HCT116 (cell line): Measurements from ENCODE around the gene ZDHHC14. TPM values are rescaled to one million over a fixed set of nuclear protein-coding genes. Genes with fewer than 3 reads are reported as not detected.

ENCODE experiments used
- ATAC-seq: fragments of 200-7000 bp; cut with Tn5 transposase; 2 replicates; pipeline ENCODE4 v1.9.1; 2020; ENCODE audit warnings: mild to moderate bottlenecking, moderate library complexity
- BruUV-seq: library from RNA; stranded (reverse); fragments of 400-500 nt; replicated peaks from 2 replicates; lab custom pipeline; 2021; lab: Mats Ljungman, UMichigan
- CTCF ChIA-PET: fragments of 300-600 bp; sonication (Branson Sonifier 250); formaldehyde crosslinking; loops from one replicate; lab custom pipeline; 2021; ENCODE audit warnings: antibody characterized with exemption; lab: Charles Lee
- POLR2A ChIA-PET: fragments of 300-600, 350-600 bp; sonication (Branson Sonifier 250); formaldehyde crosslinking; loops from one replicate; lab custom pipeline; 2021; ENCODE audit warnings: antibody characterized with exemption; lab: Charles Lee
- RAD21 ChIA-PET, 2 experiments: fragments of 300-600 bp; sonication (Branson Sonifier 250); formaldehyde crosslinking; loops; one replicate each; lab custom pipeline; 2023; ENCODE audit warnings: low total read pairs in 2 of 2; ENCODE audit not compliant: uncharacterized antibody in 2 of 2, unreplicated experiment in 2 of 2, low non-redundant PET in 1 of 2; lab: Charles Lee
- DNase-seq: peaks from one replicate; pipeline ENCODE4 v3.0.0-alpha.2; 2010; ENCODE audit warnings: low read depth, low spot score
- H2AFZ ChIP-seq: fragments of 200-600 bp; shearing (Covaris generic), sonication (generic); 2 replicates; pipeline ENCODE4 v1.6.1; 2017; ENCODE audit warnings: low read depth, mixed run types, mixed read lengths, antibody characterized with exemption, low read length; ENCODE audit not compliant: poor library complexity, severe bottlenecking
- H3K27ac ChIP-seq: 2 replicates; pipeline ENCODE4 v1.5.1; 2012; ENCODE audit warnings: low read depth, low read length
- H3K27me3 ChIP-seq: fragments of 200-600 bp; sonication (generic); 2 replicates; pipeline ENCODE4 v1.6.1; 2016; ENCODE audit warnings: mixed run types, low read length, mixed read lengths; ENCODE audit not compliant: insufficient read depth
- H3K36me3 ChIP-seq, 2 experiments: fragments of 200-500 bp in 1 of 2; fragments of 200-600 bp in 1 of 2; sonication (Bioruptor generic) in 1 of 2; sonication (generic) in 1 of 2; 2 replicates each; pipeline versions ENCODE4 v1.5.1 to v1.6.1; 2014 to 2016; ENCODE audit warnings: low read length in 2 of 2, inconsistent platforms in 1 of 2, mixed read lengths in 1 of 2, mixed run types in 1 of 2; ENCODE audit not compliant: insufficient read depth in 2 of 2, control insufficient read depth in 1 of 2
- H3K4me1 ChIP-seq, 2 experiments: fragments of 200-600 bp in 1 of 2; sonication (generic) in 1 of 2; 2 replicates each; pipeline versions ENCODE4 v1.5.1 to v1.6.1; 2012 to 2017; ENCODE audit warnings: low read length in 2 of 2, inconsistent platforms in 1 of 2, mild to moderate bottlenecking in 1 of 2, mixed read lengths in 1 of 2, mixed run types in 1 of 2, moderate library complexity in 1 of 2; ENCODE audit not compliant: insufficient read depth in 2 of 2, control insufficient read depth in 1 of 2
- H3K4me2 ChIP-seq: fragments of 200-600 bp; sonication (generic); 2 replicates; pipeline ENCODE4 v1.6.1; 2017; ENCODE audit warnings: mixed run types, low read length, mixed read lengths
- H3K4me3 ChIP-seq, 2 experiments: fragments of 200-600 bp in 1 of 2; sonication (generic) in 1 of 2; replicated peaks in 1 of 2; 2 replicates each; pipeline ENCODE4 v1.5.1; 2011 to 2016; ENCODE audit warnings: low read length in 2 of 2, control low read depth in 1 of 2, low read depth in 1 of 2, mild to moderate bottlenecking in 1 of 2, mixed read lengths in 1 of 2, mixed run types in 1 of 2
- H3K79me2 ChIP-seq: fragments of 200-600 bp; sonication (generic); 2 replicates; pipeline ENCODE4 v1.6.1; 2017; ENCODE audit warnings: mild to moderate bottlenecking, mixed run types, low read length, moderate library complexity, mixed read lengths; ENCODE audit not compliant: insufficient read depth
- H3K9ac ChIP-seq: fragments of 200-600 bp; sonication (generic); 2 replicates; pipeline ENCODE4 v1.6.1; 2016; ENCODE audit warnings: low read length, mixed read lengths
- H3K9me2 ChIP-seq: fragments of 200-600 bp; sonication (generic), shearing (Covaris generic); 2 replicates; pipeline ENCODE4 v1.6.1; 2017; ENCODE audit warnings: mixed run types, mild to moderate bottlenecking, moderate library complexity; ENCODE audit not compliant: insufficient read depth
- H3K9me3 ChIP-seq, 2 experiments: fragments of 200-500 bp in 1 of 2; fragments of 200-600 bp in 1 of 2; sonication (Bioruptor generic) in 1 of 2; sonication (generic) in 1 of 2; 2 replicates each; pipeline ENCODE4 v1.6.1; 2014 to 2017; ENCODE audit warnings: low read length in 2 of 2, mixed read lengths in 2 of 2, inconsistent platforms in 1 of 2, low read depth in 1 of 2, mild to moderate bottlenecking in 1 of 2, mixed run types in 1 of 2, moderate library complexity in 1 of 2; ENCODE audit not compliant: control insufficient read depth in 1 of 2, insufficient read depth in 1 of 2
- H4K20me1 ChIP-seq: fragments of 200-600 bp; sonication (generic), shearing (Covaris generic); 2 replicates; pipeline ENCODE4 v1.6.1; 2017; ENCODE audit warnings: mixed run types, mild to moderate bottlenecking, moderate library complexity; ENCODE audit not compliant: insufficient read depth
- CBX3 ChIP-seq: IDR thresholded peaks from 2 replicates; pipeline ENCODE4 v1.6.1; 2012; ENCODE audit warnings: low read depth
- YY1 ChIP-seq: IDR thresholded peaks from 2 replicates; pipeline ENCODE4 v1.6.1; 2011; ENCODE audit warnings: low read length, low read depth, moderate library complexity, mild to moderate bottlenecking; ENCODE audit not compliant: insufficient replicate concordance; ENCODE audit errors: extremely low read depth
- intact Hi-C: fragments of 100-400 bp; cut with micrococcal nuclease; formaldehyde crosslinking; loops from 2 replicates; pipeline ENCODE4 v1.10.0; 2022
- total RNA-seq: library from RNA; stranded (reverse); gene quantifications from one replicate; pipeline ENCODE4 v1.2.1, GENCODE V29; 2021; ENCODE audit not compliant: unreplicated experiment
- TF ChIP-seq, protein P1 (sequence below): IDR thresholded peaks from 2 replicates; pipeline ENCODE4 v1.6.1; 2012; ENCODE audit warnings: low read depth

The ZDHHC14 gene
- total RNA-seq, 1 experiment from 2014 or later: 5.3 TPM

DNA sequence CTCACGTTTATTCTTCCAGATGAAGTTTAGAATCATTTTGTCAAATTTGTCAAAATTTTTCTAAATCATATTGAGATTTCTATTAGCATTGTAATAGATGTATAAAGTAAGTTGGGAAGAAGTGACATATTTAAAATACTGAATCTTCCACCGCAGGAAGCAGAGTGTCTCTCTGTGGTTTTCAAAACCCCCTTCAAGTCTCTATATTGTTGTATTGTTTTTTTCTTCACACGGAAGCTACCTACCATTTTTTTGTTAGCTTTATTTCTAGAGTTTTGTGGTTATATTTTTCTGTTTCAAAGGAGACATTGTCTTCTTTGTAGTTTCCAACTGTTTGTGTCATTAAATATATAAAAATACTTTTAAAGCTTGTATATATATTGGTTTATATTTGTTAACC is 188.6 kb downstream of the ZDHHC14 start:
- DNase-seq: no peak
- BruUV-seq: no TSS peak
- POLR2A ChIA-PET: no interaction called here
- Histone ChIP-seq H2AFZ (no peak overlapping the region), H3K9me2 (no peaks in the 10 kb centered on the region), H3K9ac (no peak overlapping the region), H3K4me3 (no peak overlapping the region), H3K27me3 (no peaks in the 10 kb centered on the region), H3K4me1 (no peaks in the 10 kb centered on the region), H3K27ac (no peak overlapping the region), H4K20me1 (no peaks in the 10 kb centered on the region), H3K36me3 (no peaks in the 10 kb centered on the region), H3K79me2 (no peaks in the 10 kb centered on the region), H3K4me2 (no peak overlapping the region), H3K9me3 (no peaks in the 10 kb centered on the region)
- intact Hi-C loops: no loop called here
- CTCF ChIA-PET: interaction anchor here (1.2 kb wide), 1 partner anchor 11 kb away, joined by 3 read pairs; no protein-coding TSS in a partner anchor
- ATAC-seq: no peak
- TF ChIP-seq, protein P1, sequence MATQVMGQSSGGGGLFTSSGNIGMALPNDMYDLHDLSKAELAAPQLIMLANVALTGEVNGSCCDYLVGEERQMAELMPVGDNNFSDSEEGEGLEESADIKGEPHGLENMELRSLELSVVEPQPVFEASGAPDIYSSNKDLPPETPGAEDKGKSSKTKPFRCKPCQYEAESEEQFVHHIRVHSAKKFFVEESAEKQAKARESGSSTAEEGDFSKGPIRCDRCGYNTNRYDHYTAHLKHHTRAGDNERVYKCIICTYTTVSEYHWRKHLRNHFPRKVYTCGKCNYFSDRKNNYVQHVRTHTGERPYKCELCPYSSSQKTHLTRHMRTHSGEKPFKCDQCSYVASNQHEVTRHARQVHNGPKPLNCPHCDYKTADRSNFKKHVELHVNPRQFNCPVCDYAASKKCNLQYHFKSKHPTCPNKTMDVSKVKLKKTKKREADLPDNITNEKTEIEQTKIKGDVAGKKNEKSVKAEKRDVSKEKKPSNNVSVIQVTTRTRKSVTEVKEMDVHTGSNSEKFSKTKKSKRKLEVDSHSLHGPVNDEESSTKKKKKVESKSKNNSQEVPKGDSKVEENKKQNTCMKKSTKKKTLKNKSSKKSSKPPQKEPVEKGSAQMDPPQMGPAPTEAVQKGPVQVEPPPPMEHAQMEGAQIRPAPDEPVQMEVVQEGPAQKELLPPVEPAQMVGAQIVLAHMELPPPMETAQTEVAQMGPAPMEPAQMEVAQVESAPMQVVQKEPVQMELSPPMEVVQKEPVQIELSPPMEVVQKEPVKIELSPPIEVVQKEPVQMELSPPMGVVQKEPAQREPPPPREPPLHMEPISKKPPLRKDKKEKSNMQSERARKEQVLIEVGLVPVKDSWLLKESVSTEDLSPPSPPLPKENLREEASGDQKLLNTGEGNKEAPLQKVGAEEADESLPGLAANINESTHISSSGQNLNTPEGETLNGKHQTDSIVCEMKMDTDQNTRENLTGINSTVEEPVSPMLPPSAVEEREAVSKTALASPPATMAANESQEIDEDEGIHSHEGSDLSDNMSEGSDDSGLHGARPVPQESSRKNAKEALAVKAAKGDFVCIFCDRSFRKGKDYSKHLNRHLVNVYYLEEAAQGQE: no peak
- RAD21 ChIA-PET: no interaction called here

DNA sequence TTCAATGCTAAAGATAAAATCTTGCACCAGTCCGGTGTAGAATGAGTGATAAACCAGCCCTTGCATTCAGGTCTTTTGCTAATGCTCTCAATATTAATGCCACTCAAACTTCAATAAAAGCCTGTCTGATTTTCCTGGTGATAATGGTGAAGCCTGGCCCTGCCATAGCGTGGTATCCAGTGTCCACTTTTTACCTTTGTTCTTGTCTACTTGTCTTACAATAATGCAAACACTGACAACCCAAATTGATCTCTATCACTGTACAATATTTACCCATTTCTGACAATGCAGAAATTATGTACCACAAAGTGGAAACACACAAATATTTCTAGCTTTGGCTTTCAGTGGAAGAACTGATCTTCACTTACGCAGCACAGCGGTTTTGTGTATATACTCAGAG is 189.1 kb downstream of the ZDHHC14 start:
- H3K36me3 ChIP-seq: no peaks in the 10 kb centered on the region
- ChIA-PET POLR2A (no interaction called here), RAD21 (no interaction called here), CTCF (interaction anchor here (1.2 kb wide), 1 partner anchor 11 kb away, joined by 3 read pairs; no protein-coding TSS in a partner anchor)
- no peaks in the 10 kb centered on the region for H3K4me1 ChIP-seq
- H2AFZ ChIP-seq: no peak overlapping the region
- H3K4me3 ChIP-seq: no peak overlapping the region
- H3K9me2 ChIP-seq: no peaks in the 10 kb centered on the region
- no TSS peak for BruUV-seq
- ATAC-seq: no peak
- H3K27ac ChIP-seq: no peak overlapping the region
- no peaks in the 10 kb centered on the region for H4K20me1 ChIP-seq
- DNase-seq: no peak
- no peak overlapping the region for H3K9ac ChIP-seq
- H3K9me3 ChIP-seq: no peaks in the 10 kb centered on the region
- H3K79me2 ChIP-seq: no peaks in the 10 kb centered on the region
- no peak overlapping the region for H3K4me2 ChIP-seq
- no peaks in the 10 kb centered on the region for H3K27me3 ChIP-seq
- intact Hi-C loops: no loop called here
- TF ChIP-seq YY1: no peak
- TF ChIP-seq CBX3: no peak
